HepG2 (cell line): ENCODE results near the gene ZBP1.

Experiments used
- ATM ChIP-seq: fragments of 450-650 bp; IDR thresholded peaks from 2 replicates; pipeline ENCODE4 v1.7.1; 2017; ENCODE audit warnings: mild to moderate bottlenecking, borderline replicate concordance
- NRL ChIP-seq: sonication (generic); formaldehyde crosslinking; IDR thresholded peaks from 2 replicates; pipeline ENCODE4 v1.5.0; 2020; ENCODE audit warnings: missing genetic modification reagents, mild to moderate bottlenecking, moderate library complexity, borderline replicate concordance
- POLR2AphosphoS2 ChIP-seq: IDR thresholded peaks from 2 replicates; pipeline ENCODE4 v1.6.1; 2011; ENCODE audit warnings: low read depth, low read length, improper control_type of control experiment
- PTBP1 ChIP-seq: fragments of 200-400 bp; formaldehyde crosslinking; IDR thresholded peaks from 2 replicates; pipeline ENCODE4 v1.6.1; 2018; ENCODE audit warnings: low read length, low read depth; ENCODE audit not compliant: poor library complexity, severe bottlenecking
- SIN3B ChIP-seq: fragments of 150-350 bp; IDR thresholded peaks from 2 replicates; pipeline ENCODE4 v1.6.1; 2014; ENCODE audit warnings: low read length
- SOX6 ChIP-seq, 2 experiments: fragments of 450-650 bp in 1 of 2; sonication (generic) in 1 of 2; formaldehyde crosslinking in 1 of 2; IDR thresholded peaks; 2 replicates each; pipeline versions ENCODE4 v1.4.0 to v1.6.1; 2017 to 2020; ENCODE audit warnings: antibody characterized with exemption in 1 of 2, mild to moderate bottlenecking in 1 of 2, missing genetic modification reagents in 1 of 2
- ZNF234 ChIP-seq: sonication (generic); formaldehyde crosslinking; conservative IDR thresholded peaks from 2 replicates; pipeline ENCODE4 v1.5.1; 2020; ENCODE audit warnings: mild to moderate bottlenecking, missing genetic modification reagents
- ZZZ3 ChIP-seq: sonication (generic); formaldehyde crosslinking; IDR thresholded peaks from 2 replicates; pipeline ENCODE4 v1.4.0; 2020; ENCODE audit warnings: missing genetic modification reagents, mild to moderate bottlenecking, borderline replicate concordance
- TF ChIP-seq, protein P1 (sequence below): sonication (generic); formaldehyde crosslinking; IDR thresholded peaks from 2 replicates; pipeline ENCODE4 v1.5.1; 2020; ENCODE audit warnings: missing genetic modification reagents, mild to moderate bottlenecking, borderline replicate concordance
- TF ChIP-seq, protein P2 (sequence below): sonication (generic); formaldehyde crosslinking; IDR thresholded peaks from 2 replicates; pipeline ENCODE4 v1.5.1; 2020; ENCODE audit warnings: mild to moderate bottlenecking, missing genetic modification reagents
- TF ChIP-seq, protein P3 (sequence below): sonication (generic); formaldehyde crosslinking; IDR thresholded peaks from 2 replicates; pipeline ENCODE4 v1.4.0; 2020; ENCODE audit warnings: missing genetic modification reagents
- TF ChIP-seq, protein P4 (sequence below): sonication (generic); formaldehyde crosslinking; IDR thresholded peaks from 2 replicates; pipeline ENCODE4 v1.4.0; 2020; ENCODE audit warnings: mild to moderate bottlenecking, missing genetic modification reagents
- TF ChIP-seq, protein P5 (sequence below): sonication (generic); formaldehyde crosslinking; IDR thresholded peaks from 2 replicates; pipeline ENCODE4 v1.5.1; 2020; ENCODE audit warnings: missing genetic modification reagents, mild to moderate bottlenecking, borderline replicate concordance

DNA sequence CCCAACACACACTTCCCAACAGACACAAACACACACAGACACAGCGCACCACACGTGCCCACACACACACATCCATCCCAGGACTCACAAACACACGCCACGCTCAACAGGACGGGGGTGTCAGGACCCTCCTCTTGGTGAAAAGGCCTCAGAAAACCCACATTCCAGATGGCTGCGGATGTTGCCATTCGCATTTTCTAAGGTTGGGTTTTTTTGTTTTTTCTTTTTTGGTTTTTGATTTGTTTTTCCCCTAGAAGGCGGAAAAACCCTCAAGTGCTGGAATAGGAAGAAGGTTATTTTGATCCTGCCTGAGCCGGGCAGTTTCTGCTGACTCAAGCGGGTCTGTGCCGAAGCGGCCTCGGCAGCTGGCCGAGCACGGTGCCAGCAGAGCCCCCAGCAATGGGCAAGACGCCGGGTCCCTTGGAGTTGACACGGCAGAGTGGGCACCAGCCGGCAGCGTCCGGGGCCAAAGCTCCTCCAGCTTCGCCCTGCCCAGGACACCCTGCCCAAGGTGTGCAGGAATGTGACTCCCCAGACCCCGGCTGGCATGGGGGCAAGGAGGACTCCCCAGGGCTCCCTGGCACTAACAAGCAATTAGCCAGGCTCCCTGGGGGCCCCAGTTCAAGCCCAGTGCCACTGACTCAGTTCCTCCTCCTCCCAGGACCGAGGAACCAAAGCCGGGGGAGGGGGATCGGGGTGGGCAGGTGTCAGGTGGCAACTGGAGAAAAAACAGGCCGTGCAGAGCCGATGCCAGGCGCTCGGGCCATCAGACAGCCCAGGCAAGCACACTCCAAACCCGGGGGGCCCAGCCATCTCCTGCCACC lies 40.9 kb upstream of the ZBP1 start:
- TF ChIP-seq, protein P1, sequence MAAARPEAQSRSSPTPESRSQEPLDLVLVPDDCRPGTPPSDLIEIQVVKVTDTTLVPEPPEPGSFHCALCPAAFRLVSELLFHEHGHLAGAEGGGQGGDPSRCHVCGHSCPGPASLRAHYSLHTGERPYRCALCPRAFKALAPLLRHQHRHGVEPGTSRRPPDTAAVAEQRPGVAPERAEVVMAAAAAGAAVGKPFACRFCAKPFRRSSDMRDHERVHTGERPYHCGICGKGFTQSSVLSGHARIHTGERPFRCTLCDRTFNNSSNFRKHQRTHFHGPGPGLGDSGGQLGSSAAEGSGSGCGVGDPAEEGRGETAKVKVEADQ (CRISPR knock-in tag), result no peak
- TF ChIP-seq, protein P2, sequence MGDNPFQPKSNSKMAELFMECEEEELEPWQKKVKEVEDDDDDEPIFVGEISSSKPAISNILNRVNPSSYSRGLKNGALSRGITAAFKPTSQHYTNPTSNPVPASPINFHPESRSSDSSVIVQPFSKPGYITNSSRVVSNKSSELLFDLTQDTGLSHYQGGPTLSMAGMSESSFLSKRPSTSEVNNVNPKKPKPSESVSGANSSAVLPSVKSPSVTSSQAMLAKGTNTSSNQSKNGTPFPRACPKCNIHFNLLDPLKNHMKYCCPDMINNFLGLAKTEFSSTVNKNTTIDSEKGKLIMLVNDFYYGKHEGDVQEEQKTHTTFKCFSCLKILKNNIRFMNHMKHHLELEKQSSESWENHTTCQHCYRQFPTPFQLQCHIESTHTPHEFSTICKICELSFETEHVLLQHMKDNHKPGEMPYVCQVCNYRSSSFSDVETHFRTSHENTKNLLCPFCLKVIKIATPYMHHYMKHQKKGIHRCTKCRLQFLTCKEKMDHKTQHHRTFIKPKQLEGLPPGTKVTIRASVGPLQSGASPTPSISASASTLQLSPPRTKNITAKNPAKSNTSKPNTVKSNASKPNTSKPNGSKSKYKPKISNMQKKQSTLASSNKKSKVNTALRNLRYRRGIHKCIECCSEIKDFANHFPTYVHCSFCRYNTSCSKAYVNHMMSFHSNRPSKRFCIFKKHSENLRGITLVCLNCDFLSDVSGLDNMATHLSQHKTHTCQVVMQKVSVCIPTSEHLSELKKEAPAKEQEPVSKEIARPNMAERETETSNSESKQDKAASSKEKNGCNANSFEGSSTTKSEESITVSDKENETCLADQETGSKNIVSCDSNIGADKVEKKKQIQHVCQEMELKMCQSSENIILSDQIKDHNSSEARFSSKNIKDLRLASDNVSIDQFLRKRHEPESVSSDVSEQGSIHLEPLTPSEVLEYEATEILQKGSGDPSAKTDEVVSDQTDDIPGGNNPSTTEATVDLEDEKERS, result no peak
- TF ChIP-seq ZNF234 (CRISPR knock-in tag), result no peak
- no peak for TF ChIP-seq ATM
- TF ChIP-seq, protein P3, sequence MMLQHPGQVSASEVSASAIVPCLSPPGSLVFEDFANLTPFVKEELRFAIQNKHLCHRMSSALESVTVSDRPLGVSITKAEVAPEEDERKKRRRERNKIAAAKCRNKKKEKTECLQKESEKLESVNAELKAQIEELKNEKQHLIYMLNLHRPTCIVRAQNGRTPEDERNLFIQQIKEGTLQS (CRISPR knock-in tag), result no peak
- no peak for TF ChIP-seq ZZZ3
- no peak for TF ChIP-seq PTBP1
- TF ChIP-seq NRL (CRISPR knock-in tag), result no peak
- TF ChIP-seq, protein P4, sequence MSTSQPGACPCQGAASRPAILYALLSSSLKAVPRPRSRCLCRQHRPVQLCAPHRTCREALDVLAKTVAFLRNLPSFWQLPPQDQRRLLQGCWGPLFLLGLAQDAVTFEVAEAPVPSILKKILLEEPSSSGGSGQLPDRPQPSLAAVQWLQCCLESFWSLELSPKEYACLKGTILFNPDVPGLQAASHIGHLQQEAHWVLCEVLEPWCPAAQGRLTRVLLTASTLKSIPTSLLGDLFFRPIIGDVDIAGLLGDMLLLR (CRISPR knock-in tag), result no peak
- TF ChIP-seq SOX6 (IDR thresholded peaks at IDR 0.05), result no peak
- TF ChIP-seq SOX6 (CRISPR knock-in tag; IDR thresholded peaks at IDR 0.05), result no peak
- TF ChIP-seq, protein P5, sequence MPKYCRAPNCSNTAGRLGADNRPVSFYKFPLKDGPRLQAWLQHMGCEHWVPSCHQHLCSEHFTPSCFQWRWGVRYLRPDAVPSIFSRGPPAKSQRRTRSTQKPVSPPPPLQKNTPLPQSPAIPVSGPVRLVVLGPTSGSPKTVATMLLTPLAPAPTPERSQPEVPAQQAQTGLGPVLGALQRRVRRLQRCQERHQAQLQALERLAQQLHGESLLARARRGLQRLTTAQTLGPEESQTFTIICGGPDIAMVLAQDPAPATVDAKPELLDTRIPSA (CRISPR knock-in tag), result no peak
- TF ChIP-seq SIN3B, result no peak
- TF ChIP-seq POLR2AphosphoS2, result no peak
